ENCODE measurements around the gene PFDN6. TPM values are rescaled to one million over a fixed set of nuclear protein-coding genes. Genes with fewer than 3 reads are reported as not detected.

Gene PFDN6
- total RNA-seq, 1 experiment from 2014 or later = 95.7 TPM

DNA sequence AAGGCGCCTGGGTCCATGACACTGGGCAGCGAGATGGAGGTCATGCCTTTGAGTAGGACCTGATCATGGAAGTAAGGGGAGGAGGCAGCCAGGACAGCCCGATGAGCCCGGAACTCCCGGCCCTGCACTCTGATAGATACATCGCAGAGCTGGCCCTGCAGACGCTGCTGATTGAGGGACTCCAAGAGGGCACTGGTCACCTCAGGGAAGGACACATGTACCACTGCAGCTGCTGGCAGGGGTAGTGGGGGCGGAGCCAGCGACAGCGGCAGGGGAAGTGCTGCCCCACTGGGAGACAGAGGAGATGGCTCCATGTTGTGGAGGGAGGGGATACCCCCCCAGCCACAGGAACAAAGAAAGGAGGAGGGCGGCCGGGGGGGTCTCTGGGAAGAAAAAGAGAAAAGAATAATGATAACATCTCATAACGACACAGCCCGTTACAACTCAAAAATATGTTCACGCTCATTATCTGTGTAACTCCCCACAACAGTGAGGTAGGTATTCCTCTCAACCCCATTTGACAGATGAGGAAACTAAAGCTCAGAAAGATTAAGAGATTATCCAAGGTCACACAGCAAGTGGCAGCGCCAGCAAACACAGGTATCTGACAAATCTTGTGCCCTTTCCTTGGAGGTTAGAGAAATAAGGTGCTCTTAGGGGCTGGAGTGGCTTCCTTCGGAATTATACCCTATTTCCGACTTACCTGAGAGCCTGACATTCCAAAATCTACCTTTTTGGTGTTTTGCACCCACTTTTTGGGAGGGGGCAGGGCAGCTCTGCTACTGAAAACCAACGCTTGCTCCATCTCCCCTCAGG is 27.4 kb downstream of the PFDN6 start:
- ATAC-seq (no peak), DNase-seq (ENCODE audit: low spot score) (no peak)
- peak overlapping the region; percentile 91 for H3K27ac Mint-ChIP-seq
- POLR2A ChIA-PET = interaction anchor here (1.0 to 1.9 kb wide), 3 partner anchors 28 to 133 kb away, joined by 3 to 8 read pairs (median 6); no protein-coding TSS in a partner anchor
- H3K27me3 Mint-ChIP-seq (ENCODE audit: low read depth) = no peaks in the 10 kb centered on the region; the same call in 1 of the 2 replicates
- CTCF ChIA-PET = interaction anchor here (0.9 to 2.5 kb wide), 11 partner anchors 17 to 1168 kb away, joined by 3 to 16 read pairs (median 5); partner anchors contain the start of genes B3GALT4, CUTA, PFDN6 and RPS18
- TF ChIP-seq ZNF138 (CRISPR knock-in tag; conservative IDR thresholded peaks at IDR 0.05) (no peak), ZNF671 (CRISPR knock-in tag; IDR thresholded peaks at IDR 0.05) (no peak)
- H3K4me1 Mint-ChIP-seq = peaks cover 65% of the 10 kb centered on the region
- H3K36me3 Mint-ChIP-seq = peaks cover 21% of the 10 kb centered on the region
- no peaks in the 10 kb centered on the region for H3K9me3 Mint-ChIP-seq
- peak overlapping the region; percentile 71 for H3K4me3 Mint-ChIP-seq

- Mint-ChIP-seq H3K36me3 (peaks cover 21% of the 10 kb centered on the region), H3K9me3 (no peaks in the 10 kb centered on the region), H3K4me1 (peaks cover 65% of the 10 kb centered on the region), H3K4me3 (peak overlapping the region; percentile 71), H3K27me3 (ENCODE audit: low read depth) (no peaks in the 10 kb centered on the region; the same call in 1 of the 2 replicates), H3K27ac (peak overlapping the region; percentile 91; the same call in 1 of the 2 replicates)
- CTCF ChIA-PET = interaction anchor here (0.6 to 2.5 kb wide), 20 partner anchors 12 to 1169 kb away, joined by 3 to 16 read pairs (median 4); partner anchors contain the start of genes B3GALT4, CUTA, PFDN6 and RPS18
- DNase-seq (ENCODE audit: low spot score) (peak; percentile 69), ATAC-seq (no peak)
- POLR2A ChIA-PET = interaction anchor here (0.7 to 1.9 kb wide), 13 partner anchors 19 to 367 kb away, joined by 3 to 8 read pairs (median 3); partner anchors contain the start of gene B3GALT4
- TF ChIP-seq, protein P1, sequence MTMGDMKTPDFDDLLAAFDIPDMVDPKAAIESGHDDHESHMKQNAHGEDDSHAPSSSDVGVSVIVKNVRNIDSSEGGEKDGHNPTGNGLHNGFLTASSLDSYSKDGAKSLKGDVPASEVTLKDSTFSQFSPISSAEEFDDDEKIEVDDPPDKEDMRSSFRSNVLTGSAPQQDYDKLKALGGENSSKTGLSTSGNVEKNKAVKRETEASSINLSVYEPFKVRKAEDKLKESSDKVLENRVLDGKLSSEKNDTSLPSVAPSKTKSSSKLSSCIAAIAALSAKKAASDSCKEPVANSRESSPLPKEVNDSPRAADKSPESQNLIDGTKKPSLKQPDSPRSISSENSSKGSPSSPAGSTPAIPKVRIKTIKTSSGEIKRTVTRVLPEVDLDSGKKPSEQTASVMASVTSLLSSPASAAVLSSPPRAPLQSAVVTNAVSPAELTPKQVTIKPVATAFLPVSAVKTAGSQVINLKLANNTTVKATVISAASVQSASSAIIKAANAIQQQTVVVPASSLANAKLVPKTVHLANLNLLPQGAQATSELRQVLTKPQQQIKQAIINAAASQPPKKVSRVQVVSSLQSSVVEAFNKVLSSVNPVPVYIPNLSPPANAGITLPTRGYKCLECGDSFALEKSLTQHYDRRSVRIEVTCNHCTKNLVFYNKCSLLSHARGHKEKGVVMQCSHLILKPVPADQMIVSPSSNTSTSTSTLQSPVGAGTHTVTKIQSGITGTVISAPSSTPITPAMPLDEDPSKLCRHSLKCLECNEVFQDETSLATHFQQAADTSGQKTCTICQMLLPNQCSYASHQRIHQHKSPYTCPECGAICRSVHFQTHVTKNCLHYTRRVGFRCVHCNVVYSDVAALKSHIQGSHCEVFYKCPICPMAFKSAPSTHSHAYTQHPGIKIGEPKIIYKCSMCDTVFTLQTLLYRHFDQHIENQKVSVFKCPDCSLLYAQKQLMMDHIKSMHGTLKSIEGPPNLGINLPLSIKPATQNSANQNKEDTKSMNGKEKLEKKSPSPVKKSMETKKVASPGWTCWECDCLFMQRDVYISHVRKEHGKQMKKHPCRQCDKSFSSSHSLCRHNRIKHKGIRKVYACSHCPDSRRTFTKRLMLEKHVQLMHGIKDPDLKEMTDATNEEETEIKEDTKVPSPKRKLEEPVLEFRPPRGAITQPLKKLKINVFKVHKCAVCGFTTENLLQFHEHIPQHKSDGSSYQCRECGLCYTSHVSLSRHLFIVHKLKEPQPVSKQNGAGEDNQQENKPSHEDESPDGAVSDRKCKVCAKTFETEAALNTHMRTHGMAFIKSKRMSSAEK (CRISPR knock-in tag; IDR thresholded peaks at IDR 0.05; ENCODE audit: borderline replicate concordance) = no peak
- TF ChIP-seq NFATC4 (CRISPR knock-in tag; IDR thresholded peaks at IDR 0.05) = no peak
- no peak for TF ChIP-seq MAX (CRISPR knock-in tag; IDR thresholded peaks at IDR 0.05)
- TF ChIP-seq, protein P2, sequence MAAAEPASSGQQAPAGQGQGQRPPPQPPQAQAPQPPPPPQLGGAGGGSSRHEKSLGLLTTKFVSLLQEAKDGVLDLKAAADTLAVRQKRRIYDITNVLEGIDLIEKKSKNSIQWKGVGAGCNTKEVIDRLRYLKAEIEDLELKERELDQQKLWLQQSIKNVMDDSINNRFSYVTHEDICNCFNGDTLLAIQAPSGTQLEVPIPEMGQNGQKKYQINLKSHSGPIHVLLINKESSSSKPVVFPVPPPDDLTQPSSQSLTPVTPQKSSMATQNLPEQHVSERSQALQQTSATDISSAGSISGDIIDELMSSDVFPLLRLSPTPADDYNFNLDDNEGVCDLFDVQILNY (CRISPR knock-in tag; IDR thresholded peaks at IDR 0.05) = no peak
- no peak for TF ChIP-seq ATF3 (CRISPR knock-in tag; conservative IDR thresholded peaks at IDR 0.05)
Measured at GRCh38 chr6:33317419-33317668, 27.9 kb downstream of the PFDN6 start.

DNA sequence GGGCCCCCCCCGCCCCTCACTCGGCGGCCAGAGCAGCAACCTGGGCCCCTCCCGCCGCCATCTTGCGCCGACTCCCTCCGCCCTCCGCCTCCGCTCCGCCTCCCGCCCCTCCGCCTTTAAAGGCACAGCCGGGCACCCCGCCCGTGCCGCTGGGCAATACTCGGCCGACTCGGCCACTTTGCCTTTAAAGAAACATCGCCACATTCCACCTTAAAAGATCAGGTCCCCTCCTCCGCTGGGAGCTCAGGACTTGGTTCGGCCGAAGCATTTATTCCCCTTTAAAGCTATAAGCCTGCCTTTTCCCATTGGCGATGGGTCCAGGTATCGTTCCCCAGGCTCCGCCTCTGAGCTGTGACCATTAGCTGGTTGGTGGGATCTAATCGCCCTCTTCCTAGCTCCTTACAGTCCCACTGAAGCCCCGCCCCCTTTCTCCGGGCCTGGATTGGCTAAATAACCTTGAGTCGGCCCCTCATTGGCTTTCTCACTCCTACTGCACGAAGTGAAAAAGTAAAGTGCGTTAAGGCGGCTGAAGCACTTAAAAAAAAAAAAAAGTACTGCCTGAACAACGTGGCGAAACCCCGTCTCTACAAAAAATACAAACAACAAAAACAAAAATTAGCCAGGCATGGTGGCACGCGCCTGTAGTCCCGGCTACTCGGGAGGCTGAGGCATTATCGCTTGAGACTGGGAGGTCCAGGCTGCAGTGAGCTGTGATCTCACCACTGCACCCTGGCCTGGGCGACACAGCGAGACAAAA is 28.4 kb downstream of the PFDN6 start, which contains the start of gene ZBTB22:
TSS of gene ZBTB22 (minus strand) at position 76 of the 757 bp plus-strand sequence. CDS start 828 bp downstream, outside the sequence.
- CTCF ChIA-PET = interaction anchor here (0.6 to 2.5 kb wide), 23 partner anchors 11 to 479 kb away, joined by 3 to 16 read pairs (median 5); partner anchors contain the start of genes B3GALT4, CUTA, PFDN6 and RPS18
- H3K27me3 Mint-ChIP-seq (ENCODE audit: low read depth) = no peaks in the 10 kb centered on the region; the same call in 1 of the 2 replicates
- ATAC-seq = peak; percentile 81
- TF ChIP-seq STAT6 (CRISPR knock-in tag; conservative IDR thresholded peaks at IDR 0.05; ENCODE audit: low read depth) (no peak), PRRX2 (CRISPR knock-in tag; IDR thresholded peaks at IDR 0.05) (peak; percentile 65; the same call in 1 of the 2 replicates), FOXP1 (CRISPR knock-in tag; IDR thresholded peaks at IDR 0.05; ENCODE audit: borderline replicate concordance) (no peak), ZNF416 (CRISPR knock-in tag; IDR thresholded peaks at IDR 0.05) (no peak)
- TF ChIP-seq, protein P3, sequence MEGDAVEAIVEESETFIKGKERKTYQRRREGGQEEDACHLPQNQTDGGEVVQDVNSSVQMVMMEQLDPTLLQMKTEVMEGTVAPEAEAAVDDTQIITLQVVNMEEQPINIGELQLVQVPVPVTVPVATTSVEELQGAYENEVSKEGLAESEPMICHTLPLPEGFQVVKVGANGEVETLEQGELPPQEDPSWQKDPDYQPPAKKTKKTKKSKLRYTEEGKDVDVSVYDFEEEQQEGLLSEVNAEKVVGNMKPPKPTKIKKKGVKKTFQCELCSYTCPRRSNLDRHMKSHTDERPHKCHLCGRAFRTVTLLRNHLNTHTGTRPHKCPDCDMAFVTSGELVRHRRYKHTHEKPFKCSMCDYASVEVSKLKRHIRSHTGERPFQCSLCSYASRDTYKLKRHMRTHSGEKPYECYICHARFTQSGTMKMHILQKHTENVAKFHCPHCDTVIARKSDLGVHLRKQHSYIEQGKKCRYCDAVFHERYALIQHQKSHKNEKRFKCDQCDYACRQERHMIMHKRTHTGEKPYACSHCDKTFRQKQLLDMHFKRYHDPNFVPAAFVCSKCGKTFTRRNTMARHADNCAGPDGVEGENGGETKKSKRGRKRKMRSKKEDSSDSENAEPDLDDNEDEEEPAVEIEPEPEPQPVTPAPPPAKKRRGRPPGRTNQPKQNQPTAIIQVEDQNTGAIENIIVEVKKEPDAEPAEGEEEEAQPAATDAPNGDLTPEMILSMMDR (IDR thresholded peaks at IDR 0.05) = no peak
- TF ChIP-seq, protein P4, sequence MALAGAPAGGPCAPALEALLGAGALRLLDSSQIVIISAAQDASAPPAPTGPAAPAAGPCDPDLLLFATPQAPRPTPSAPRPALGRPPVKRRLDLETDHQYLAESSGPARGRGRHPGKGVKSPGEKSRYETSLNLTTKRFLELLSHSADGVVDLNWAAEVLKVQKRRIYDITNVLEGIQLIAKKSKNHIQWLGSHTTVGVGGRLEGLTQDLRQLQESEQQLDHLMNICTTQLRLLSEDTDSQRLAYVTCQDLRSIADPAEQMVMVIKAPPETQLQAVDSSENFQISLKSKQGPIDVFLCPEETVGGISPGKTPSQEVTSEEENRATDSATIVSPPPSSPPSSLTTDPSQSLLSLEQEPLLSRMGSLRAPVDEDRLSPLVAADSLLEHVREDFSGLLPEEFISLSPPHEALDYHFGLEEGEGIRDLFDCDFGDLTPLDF (CRISPR knock-in tag; IDR thresholded peaks at IDR 0.05) = no peak
- TF ChIP-seq, protein P5, sequence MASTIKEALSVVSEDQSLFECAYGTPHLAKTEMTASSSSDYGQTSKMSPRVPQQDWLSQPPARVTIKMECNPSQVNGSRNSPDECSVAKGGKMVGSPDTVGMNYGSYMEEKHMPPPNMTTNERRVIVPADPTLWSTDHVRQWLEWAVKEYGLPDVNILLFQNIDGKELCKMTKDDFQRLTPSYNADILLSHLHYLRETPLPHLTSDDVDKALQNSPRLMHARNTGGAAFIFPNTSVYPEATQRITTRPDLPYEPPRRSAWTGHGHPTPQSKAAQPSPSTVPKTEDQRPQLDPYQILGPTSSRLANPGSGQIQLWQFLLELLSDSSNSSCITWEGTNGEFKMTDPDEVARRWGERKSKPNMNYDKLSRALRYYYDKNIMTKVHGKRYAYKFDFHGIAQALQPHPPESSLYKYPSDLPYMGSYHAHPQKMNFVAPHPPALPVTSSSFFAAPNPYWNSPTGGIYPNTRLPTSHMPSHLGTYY (CRISPR knock-in tag; IDR thresholded peaks at IDR 0.05) = 0 out of 2 replicates have a peak, but pooled peaks have one; percentile 43

More for the DNA sequence above, 28.4 kb downstream of the PFDN6 start, which contains the start of gene ZBTB22:
- DNase-seq (ENCODE audit: low spot score) = peak; percentile 99
- H3K9me3 Mint-ChIP-seq = no peaks in the 10 kb centered on the region
- H3K4me3 Mint-ChIP-seq = peak within 1 kb of the TSS; percentile 97
- H3K36me3 Mint-ChIP-seq = peaks cover 21% of the 10 kb centered on the region
- POLR2A ChIA-PET = interaction anchor here (0.6 to 1.9 kb wide), 18 partner anchors 20 to 814 kb away, joined by 3 to 8 read pairs (median 3); partner anchors contain the start of genes B3GALT4 and UQCC2
- H3K27ac Mint-ChIP-seq = peak within 1 kb of the TSS; percentile 91
- H3K4me1 Mint-ChIP-seq = peaks cover 65% of the 10 kb centered on the region
